Panc1 (cell line): ENCODE data around the gene NUDT7. TPM values are rescaled to one million over a fixed set of nuclear protein-coding genes. Genes with fewer than 3 reads are reported as not detected.

ENCODE experiments used
- ATAC-seq: fragments of 200-7000 bp; cut with Tn5 transposase; 2 replicates; pipeline ENCODE4 v1.9.1; 2020; ENCODE audit warnings: mild to moderate bottlenecking, moderate library complexity
- BruUV-seq: library from RNA; stranded (reverse); fragments of 400-500 nt; replicated peaks from 2 replicates; lab custom pipeline; 2021; lab: Mats Ljungman, UMichigan
- CTCF ChIA-PET: fragments of 300-600 bp; sonication (Branson Sonifier 250); formaldehyde crosslinking; loops from one replicate; lab custom pipeline; 2022; ENCODE audit warnings: antibody characterized with exemption; lab: Charles Lee
- POLR2A ChIA-PET: fragments of 300-600 bp; sonication (Branson Sonifier 250); formaldehyde crosslinking; loops from one replicate; lab custom pipeline; 2022; ENCODE audit warnings: antibody characterized with exemption; lab: Charles Lee
- DNase-seq: peaks from one replicate; pipeline ENCODE4 v3.0.0-alpha.2; 2010; ENCODE audit warnings: low read depth, low spot score
- H3K27ac ChIP-seq: 2 replicates; pipeline ENCODE4 v1.5.1; 2011; ENCODE audit warnings: mild to moderate bottlenecking, low read length, inconsistent platforms
- H3K27me3 ChIP-seq: fragments of 200-500 bp; sonication (Bioruptor generic); 2 replicates; pipeline ENCODE4 v1.6.0; 2014; ENCODE audit warnings: low read length, inconsistent platforms; ENCODE audit not compliant: control insufficient read depth, insufficient read depth
- H3K36me3 ChIP-seq: fragments of 200-500 bp; sonication (Bioruptor generic); 2 replicates; pipeline ENCODE4 v1.5.1; 2014; ENCODE audit warnings: inconsistent platforms, mild to moderate bottlenecking, low read length, moderate library complexity; ENCODE audit not compliant: control insufficient read depth, insufficient read depth
- H3K4me1 ChIP-seq: 2 replicates; pipeline ENCODE4 v1.5.1; 2011; ENCODE audit warnings: inconsistent platforms, mild to moderate bottlenecking, low read length, moderate library complexity; ENCODE audit not compliant: control insufficient read depth, insufficient read depth
- H3K4me3 ChIP-seq, 2 experiments: 2 replicates each; pipeline ENCODE4 v1.5.1; 2011 to 2012; ENCODE audit warnings: low read depth in 2 of 2, low read length in 2 of 2, mild to moderate bottlenecking in 2 of 2, inconsistent platforms in 1 of 2, moderate library complexity in 1 of 2
- H3K9me3 ChIP-seq: fragments of 200-500 bp; sonication (Bioruptor generic); 2 replicates; pipeline ENCODE4 v1.5.1; 2014; ENCODE audit warnings: low read depth, mild to moderate bottlenecking, inconsistent platforms, low read length, moderate library complexity; ENCODE audit not compliant: control insufficient read depth, insufficient read depth
- CTCF ChIP-seq: fragments of 450-650 bp; IDR thresholded peaks from 2 replicates; pipeline ENCODE4 v1.5.1; 2017; ENCODE audit warnings: mild to moderate bottlenecking
- POLR2AphosphoS5 ChIP-seq: IDR thresholded peaks from 2 replicates; pipeline ENCODE4 v1.6.1; 2012; ENCODE audit warnings: mild to moderate bottlenecking, low read depth, low read length, moderate library complexity
- REST ChIP-seq, 2 experiments: IDR thresholded peaks; 2 replicates each; pipeline ENCODE4 v1.6.1; 2011 to 2012; ENCODE audit warnings: low read depth in 2 of 2, control low read depth in 1 of 2, low read length in 1 of 2, mild to moderate bottlenecking in 1 of 2, moderate library complexity in 1 of 2; ENCODE audit not compliant: insufficient read depth in 1 of 2
- SIN3A ChIP-seq: IDR thresholded peaks from 2 replicates; pipeline ENCODE4 v1.6.1; 2012; ENCODE audit warnings: low read depth, mild to moderate bottlenecking, low read length, moderate library complexity, borderline replicate concordance; ENCODE audit not compliant: insufficient read depth
- TCF7L2 ChIP-seq: IDR thresholded peaks from 2 replicates; pipeline ENCODE4 v1.6.1; 2011; ENCODE audit warnings: mild to moderate bottlenecking, low read depth, low read length, inconsistent platforms
- in situ Hi-C: cut with HindIII; loops from 2 replicates; pipeline ENCODE4 v1.10.0; 2016; ENCODE audit warnings: low sequenced_read_pairs, low pct_unique_long_range_greater_than_20kb
- intact Hi-C: fragments of 100-400 bp; cut with micrococcal nuclease; formaldehyde crosslinking; loops from one replicate; pipeline ENCODE4 v1.10.0; 2022; ENCODE audit not compliant: unreplicated experiment
- total RNA-seq: library from RNA; stranded (reverse); gene quantifications from one replicate; pipeline ENCODE4 v1.2.1, GENCODE V29; 2021; ENCODE audit not compliant: unreplicated experiment

The NUDT7 gene
- total RNA-seq, 1 experiment from 2014 or later, result 4.7 TPM

DNA sequence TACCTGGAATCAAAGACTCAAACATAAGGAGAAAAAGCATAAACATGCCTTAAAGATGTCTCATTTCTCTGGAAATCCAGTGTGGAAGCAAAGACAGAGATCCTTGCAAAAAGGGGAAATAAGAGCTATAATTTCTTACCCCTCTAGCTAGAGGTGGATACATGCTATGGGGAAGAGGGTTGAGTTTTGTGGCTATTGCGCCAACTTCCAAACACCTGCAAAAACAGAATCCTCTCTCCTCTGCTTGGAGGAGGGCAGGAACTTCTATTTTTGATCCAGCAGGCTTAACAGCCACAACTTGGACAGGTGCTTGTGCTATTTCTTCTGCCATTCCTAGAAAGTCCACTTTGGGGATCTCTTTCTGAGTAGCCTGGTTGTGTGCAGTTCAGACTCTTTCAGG lies 21.5 kb upstream of the NUDT7 start:
- in situ Hi-C loops, result no loop called here
- no peak for ATAC-seq

GRCh38 chr16:77705351-77705750 lies 17.0 kb upstream of the NUDT7 start:
- Histone ChIP-seq H3K4me1 (no peaks in the 10 kb centered on the region), H3K9me3 (no peaks in the 10 kb centered on the region), H3K36me3 (no peaks in the 10 kb centered on the region), H3K27me3 (no peaks in the 10 kb centered on the region), H3K4me3 (no peak overlapping the region), H3K27ac (no peak overlapping the region)
- DNase-seq (no peak), ATAC-seq (no peak)
- ChIA-PET CTCF (interaction anchor here (0.5 kb wide), 1 partner anchor 31 kb away, joined by 3 read pairs; no protein-coding TSS in a partner anchor), POLR2A (no interaction called here)
- in situ Hi-C loops (no loop called here), intact Hi-C loops (no loop called here)
- no peak for TF ChIP-seq TCF7L2
- no peak for TF ChIP-seq CTCF
- TF ChIP-seq POLR2AphosphoS5, result no peak
- no peak for TF ChIP-seq REST (IDR thresholded peaks at IDR 0.05; ENCODE audit: insufficient read depth in 1 of 2, low read depth in 2 of 2, low read length in 1 of 2)
- TF ChIP-seq SIN3A, result no peak
- BruUV-seq, result no TSS peak

More for the DNA sequence above, 21.5 kb upstream of the NUDT7 start:
- no peaks in the 10 kb centered on the region for H3K9me3 ChIP-seq
- POLR2A ChIA-PET, result no interaction called here
- no peaks in the 10 kb centered on the region for H3K36me3 ChIP-seq
- H3K4me3 ChIP-seq, result no peak overlapping the region
- intact Hi-C loops, result no loop called here
- no peak for DNase-seq
- BruUV-seq, result no TSS peak
- no peaks in the 10 kb centered on the region for H3K27me3 ChIP-seq
- TF ChIP-seq POLR2AphosphoS5 (no peak), CTCF (no peak), REST (IDR thresholded peaks at IDR 0.05; ENCODE audit: insufficient read depth in 1 of 2, low read depth in 2 of 2, low read length in 1 of 2) (no peak), TCF7L2 (no peak), SIN3A (no peak)
- H3K4me1 ChIP-seq, result no peaks in the 10 kb centered on the region
- CTCF ChIA-PET, result no interaction called here
- no peak overlapping the region for H3K27ac ChIP-seq
